ENCODE results near the gene ZNF185. TPM values are rescaled to one million over a fixed set of nuclear protein-coding genes. Genes with fewer than 3 reads are reported as not detected.

The ZNF185 gene
- 2.8 and 3.8 TPM in 2 replicates for polyA plus RNA-seq
- 1.9 and 2.2 TPM in 2 replicates for polyA minus RNA-seq

DNA sequence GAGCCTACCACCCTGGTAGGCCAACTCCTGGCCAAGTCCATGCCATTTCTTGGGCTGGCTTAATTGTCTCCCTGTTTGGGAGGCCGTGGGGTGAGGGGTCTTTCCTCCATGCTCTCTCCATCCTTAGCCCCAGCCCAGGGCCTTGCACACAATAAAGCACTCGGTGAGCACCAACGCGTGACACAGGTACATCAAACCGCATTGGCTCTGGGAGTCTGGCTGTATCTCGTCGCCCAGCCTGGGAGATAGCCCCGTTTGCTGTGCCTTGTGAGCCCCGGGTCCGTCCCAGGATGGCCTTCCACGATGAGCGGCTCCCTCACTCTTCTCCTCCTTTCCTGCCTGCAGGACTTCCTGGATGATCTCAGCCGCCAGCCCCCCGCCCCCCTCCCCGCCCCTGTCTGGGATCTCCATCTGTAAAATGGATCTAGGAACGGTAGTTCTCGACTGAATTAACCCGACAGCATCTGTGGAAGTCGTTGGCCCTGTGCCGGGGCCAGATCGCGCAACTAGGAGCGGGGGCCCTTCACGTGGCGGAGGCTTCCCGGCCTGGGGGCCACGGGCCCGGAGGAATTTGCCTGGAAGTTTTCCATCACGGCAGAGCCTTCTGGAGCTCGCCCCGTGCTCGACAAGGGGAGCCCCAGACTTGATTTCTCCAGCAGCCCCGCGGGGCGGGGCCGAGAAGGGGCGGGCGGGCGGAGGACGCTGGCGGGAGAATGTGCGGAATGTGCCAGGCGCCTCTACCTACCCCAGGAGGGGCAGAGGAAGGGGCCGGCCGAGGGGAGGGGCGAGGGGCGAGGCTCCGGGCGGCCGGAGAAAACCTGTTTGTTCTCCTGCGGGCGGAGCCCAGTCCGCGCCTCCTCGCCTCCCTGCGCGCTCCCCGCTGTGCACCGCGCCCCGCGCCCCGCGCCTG lies at the start of gene ZNF185:
TSS of gene ZNF185 (plus strand) at position 846 of the 910 bp plus-strand sequence. CDS start 16,423 bp downstream, outside the sequence.
- no peak within 1 kb of the TSS for H2AFZ ChIP-seq (ENCODE audit: low read depth, low read length)
- no peaks in the 10 kb centered on the region for H3F3A ChIP-seq (ENCODE audit: insufficient read depth, low read length, poor library complexity, severe bottlenecking)
- TF ChIP-seq MXI1 (conservative IDR thresholded peaks at IDR 0.05; ENCODE audit: poor library complexity, severe bottlenecking) (no peak), EP300 (conservative IDR thresholded peaks at IDR 0.05; ENCODE audit: poor library complexity, severe bottlenecking) (no peak), EZH2 (IDR thresholded peaks at IDR 0.05; ENCODE audit: borderline replicate concordance, insufficient read depth, low read length, poor library complexity, severe bottlenecking) (no peak), RAD21 (conservative IDR thresholded peaks at IDR 0.05) (no peak), TAF1 (IDR thresholded peaks at IDR 0.05; ENCODE audit: low read depth) (no peak), SMC3 (conservative IDR thresholded peaks at IDR 0.05; ENCODE audit: poor library complexity) (no peak), POLR2AphosphoS5 (IDR thresholded peaks at IDR 0.05) (no peak)
- TF ChIP-seq, protein P1, sequence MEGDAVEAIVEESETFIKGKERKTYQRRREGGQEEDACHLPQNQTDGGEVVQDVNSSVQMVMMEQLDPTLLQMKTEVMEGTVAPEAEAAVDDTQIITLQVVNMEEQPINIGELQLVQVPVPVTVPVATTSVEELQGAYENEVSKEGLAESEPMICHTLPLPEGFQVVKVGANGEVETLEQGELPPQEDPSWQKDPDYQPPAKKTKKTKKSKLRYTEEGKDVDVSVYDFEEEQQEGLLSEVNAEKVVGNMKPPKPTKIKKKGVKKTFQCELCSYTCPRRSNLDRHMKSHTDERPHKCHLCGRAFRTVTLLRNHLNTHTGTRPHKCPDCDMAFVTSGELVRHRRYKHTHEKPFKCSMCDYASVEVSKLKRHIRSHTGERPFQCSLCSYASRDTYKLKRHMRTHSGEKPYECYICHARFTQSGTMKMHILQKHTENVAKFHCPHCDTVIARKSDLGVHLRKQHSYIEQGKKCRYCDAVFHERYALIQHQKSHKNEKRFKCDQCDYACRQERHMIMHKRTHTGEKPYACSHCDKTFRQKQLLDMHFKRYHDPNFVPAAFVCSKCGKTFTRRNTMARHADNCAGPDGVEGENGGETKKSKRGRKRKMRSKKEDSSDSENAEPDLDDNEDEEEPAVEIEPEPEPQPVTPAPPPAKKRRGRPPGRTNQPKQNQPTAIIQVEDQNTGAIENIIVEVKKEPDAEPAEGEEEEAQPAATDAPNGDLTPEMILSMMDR (IDR thresholded peaks at IDR 0.05; ENCODE audit: poor library complexity, severe bottlenecking) = no peak
- TF ChIP-seq, protein P2, sequence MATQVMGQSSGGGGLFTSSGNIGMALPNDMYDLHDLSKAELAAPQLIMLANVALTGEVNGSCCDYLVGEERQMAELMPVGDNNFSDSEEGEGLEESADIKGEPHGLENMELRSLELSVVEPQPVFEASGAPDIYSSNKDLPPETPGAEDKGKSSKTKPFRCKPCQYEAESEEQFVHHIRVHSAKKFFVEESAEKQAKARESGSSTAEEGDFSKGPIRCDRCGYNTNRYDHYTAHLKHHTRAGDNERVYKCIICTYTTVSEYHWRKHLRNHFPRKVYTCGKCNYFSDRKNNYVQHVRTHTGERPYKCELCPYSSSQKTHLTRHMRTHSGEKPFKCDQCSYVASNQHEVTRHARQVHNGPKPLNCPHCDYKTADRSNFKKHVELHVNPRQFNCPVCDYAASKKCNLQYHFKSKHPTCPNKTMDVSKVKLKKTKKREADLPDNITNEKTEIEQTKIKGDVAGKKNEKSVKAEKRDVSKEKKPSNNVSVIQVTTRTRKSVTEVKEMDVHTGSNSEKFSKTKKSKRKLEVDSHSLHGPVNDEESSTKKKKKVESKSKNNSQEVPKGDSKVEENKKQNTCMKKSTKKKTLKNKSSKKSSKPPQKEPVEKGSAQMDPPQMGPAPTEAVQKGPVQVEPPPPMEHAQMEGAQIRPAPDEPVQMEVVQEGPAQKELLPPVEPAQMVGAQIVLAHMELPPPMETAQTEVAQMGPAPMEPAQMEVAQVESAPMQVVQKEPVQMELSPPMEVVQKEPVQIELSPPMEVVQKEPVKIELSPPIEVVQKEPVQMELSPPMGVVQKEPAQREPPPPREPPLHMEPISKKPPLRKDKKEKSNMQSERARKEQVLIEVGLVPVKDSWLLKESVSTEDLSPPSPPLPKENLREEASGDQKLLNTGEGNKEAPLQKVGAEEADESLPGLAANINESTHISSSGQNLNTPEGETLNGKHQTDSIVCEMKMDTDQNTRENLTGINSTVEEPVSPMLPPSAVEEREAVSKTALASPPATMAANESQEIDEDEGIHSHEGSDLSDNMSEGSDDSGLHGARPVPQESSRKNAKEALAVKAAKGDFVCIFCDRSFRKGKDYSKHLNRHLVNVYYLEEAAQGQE (IDR thresholded peaks at IDR 0.05; ENCODE audit: borderline replicate concordance) = no peak
- no peaks in the 10 kb centered on the region for H3K9me3 ChIP-seq (ENCODE audit: low read length)
- H3K36me3 ChIP-seq (ENCODE audit: insufficient read depth, low read length) = no peaks in the 10 kb centered on the region
- no peaks in the 10 kb centered on the region for H3K9me2 ChIP-seq (ENCODE audit: insufficient read depth, low read length)
- H3K27me3 ChIP-seq (ENCODE audit: insufficient read depth, low read depth, low read length) = no peaks in the 10 kb centered on the region
- H3K79me2 ChIP-seq (replicated peaks; ENCODE audit: insufficient read depth, low read length) = no peaks in the 10 kb centered on the region
- H3K4me3 ChIP-seq (ENCODE audit: low read length) = no peak within 1 kb of the TSS
- no peak within 1 kb of the TSS for H3K27ac ChIP-seq (ENCODE audit: low read length)
- no peak within 1 kb of the TSS for H3K4me2 ChIP-seq (ENCODE audit: low read length)
- no peaks in the 10 kb centered on the region for H4K20me1 ChIP-seq (ENCODE audit: insufficient read depth)
- H3K9ac ChIP-seq (ENCODE audit: low read length) = no peak within 1 kb of the TSS

DNA sequence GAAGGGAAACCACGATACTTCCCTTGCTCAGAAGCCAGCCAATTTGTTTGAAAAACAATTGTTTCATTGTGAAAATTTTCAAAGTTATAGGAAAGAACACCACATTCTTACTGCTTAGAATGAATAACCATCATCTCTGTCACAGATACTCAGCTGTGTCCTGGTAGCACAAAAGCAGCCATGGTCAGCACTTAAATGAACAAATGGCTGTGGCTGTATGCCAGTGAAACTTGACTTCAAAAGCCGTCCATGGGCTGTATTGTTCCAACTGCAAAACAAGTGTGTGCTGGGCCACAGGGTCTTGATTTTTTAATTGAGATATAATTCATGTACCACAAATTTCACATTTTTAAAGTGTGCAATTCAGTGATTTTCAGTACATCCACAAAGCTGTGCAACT lies 47.4 kb upstream of the ZNF185 start:
- Histone ChIP-seq H3K27ac (ENCODE audit: low read length) (no peak overlapping the region), H3K4me3 (ENCODE audit: low read length) (no peak overlapping the region), H3K4me2 (ENCODE audit: low read length) (no peak overlapping the region), H4K20me1 (ENCODE audit: insufficient read depth) (no peaks in the 10 kb centered on the region), H3F3A (ENCODE audit: insufficient read depth, low read length, poor library complexity, severe bottlenecking) (no peaks in the 10 kb centered on the region), H3K9ac (ENCODE audit: low read length) (no peak overlapping the region), H2AFZ (ENCODE audit: low read depth, low read length) (no peak overlapping the region), H3K9me2 (ENCODE audit: insufficient read depth, low read length) (no peaks in the 10 kb centered on the region), H3K9me3 (ENCODE audit: low read length) (no peaks in the 10 kb centered on the region), H3K36me3 (ENCODE audit: insufficient read depth, low read length) (no peaks in the 10 kb centered on the region), H3K79me2 (replicated peaks; ENCODE audit: insufficient read depth, low read length) (no peaks in the 10 kb centered on the region), H3K27me3 (ENCODE audit: insufficient read depth, low read depth, low read length) (no peaks in the 10 kb centered on the region)
- TF ChIP-seq EZH2 (IDR thresholded peaks at IDR 0.05; ENCODE audit: borderline replicate concordance, insufficient read depth, low read length, poor library complexity, severe bottlenecking) (no peak), RAD21 (conservative IDR thresholded peaks at IDR 0.05) (no peak), POLR2AphosphoS5 (IDR thresholded peaks at IDR 0.05) (no peak), SMC3 (conservative IDR thresholded peaks at IDR 0.05; ENCODE audit: poor library complexity) (no peak), MXI1 (conservative IDR thresholded peaks at IDR 0.05; ENCODE audit: poor library complexity, severe bottlenecking) (no peak), TAF1 (IDR thresholded peaks at IDR 0.05; ENCODE audit: low read depth) (no peak), EP300 (conservative IDR thresholded peaks at IDR 0.05; ENCODE audit: poor library complexity, severe bottlenecking) (no peak)
- TF ChIP-seq, protein P1 (IDR thresholded peaks at IDR 0.05; ENCODE audit: poor library complexity, severe bottlenecking) = no peak
- TF ChIP-seq, protein P2 (IDR thresholded peaks at IDR 0.05; ENCODE audit: borderline replicate concordance) = no peak
